GM13977 (cell line): ENCODE results near the gene AGAP9.
"Not testable (repeated sequence)": the region's sequence is repeated elsewhere in the genome, so short reads cannot be mapped to it uniquely, and the experiment has no call there.

ENCODE experiments used
- DNase-seq: peaks from one replicate; pipeline ENCODE4 v3.0.0; 2012; ENCODE audit warnings: low spot score
- CTCF ChIP-seq: IDR thresholded peaks from 2 replicates; pipeline ENCODE4 v1.5.1; 2012; ENCODE audit warnings: mild to moderate bottlenecking, control low read depth; ENCODE audit not compliant: insufficient read depth; ENCODE audit errors: extremely low read depth, missing control alignments
- in situ Hi-C: fragments of 300-500 bp; cut with MboI; formaldehyde crosslinking; loops from one replicate; pipeline ENCODE4 v1.12.0; 2022; ENCODE audit warnings: low sequenced_read_pairs, low pct_unique_long_range_greater_than_20kb, mixed read lengths, inconsistent platforms; ENCODE audit not compliant: unreplicated experiment

The AGAP9 gene

DNA sequence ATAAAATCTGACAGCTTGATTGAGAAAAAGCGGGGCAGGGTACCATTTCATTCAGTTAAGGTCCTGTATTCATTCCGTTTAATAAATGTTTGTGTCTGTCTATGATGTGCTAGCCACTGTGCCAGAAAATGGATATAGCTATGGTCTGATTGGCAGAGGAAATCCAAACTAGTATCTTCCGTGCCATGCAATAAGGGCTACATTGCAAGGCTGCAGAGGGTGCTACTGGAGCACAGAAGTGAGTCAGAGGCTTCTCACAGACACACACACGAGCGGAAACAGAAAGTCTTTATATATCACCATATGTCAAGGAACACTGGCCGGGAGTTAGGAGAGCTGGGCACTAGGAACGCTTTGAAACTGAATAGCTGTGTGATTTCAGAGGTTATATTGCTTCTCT is 29.3 kb upstream of the AGAP9 start:
- in situ Hi-C loops, DNase-seq: not testable (repeated sequence)
- TF ChIP-seq CTCF: peak; percentile 51

DNA sequence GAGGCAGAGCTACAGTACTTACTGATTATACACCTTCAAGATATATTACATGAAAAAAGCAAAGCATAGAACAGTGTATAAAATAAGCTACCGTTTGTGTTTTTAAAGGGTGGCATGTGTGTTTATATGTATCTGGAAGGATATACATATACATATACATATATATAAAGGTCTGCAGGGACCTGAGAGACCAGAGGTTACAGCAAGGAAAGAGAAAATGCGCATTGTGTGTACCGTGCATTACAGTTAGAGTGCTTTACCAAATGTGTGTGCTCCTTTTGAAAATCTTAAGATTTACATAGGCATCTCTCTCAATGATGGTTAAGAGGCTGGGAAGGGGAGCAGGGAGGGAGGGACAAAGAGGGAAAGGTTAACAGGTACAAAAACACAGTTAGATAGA is 23.8 kb upstream of the AGAP9 start:
- DNase-seq, in situ Hi-C loops: not testable (repeated sequence)

- DNase-seq, in situ Hi-C loops: not testable (repeated sequence)
Measured at GRCh38 chr10:47536430-47536829, 13.0 kb upstream of the AGAP9 start.

GRCh38 chr10:47502313-47502712 is 21.1 kb downstream of the AGAP9 start:
- in situ Hi-C loops, DNase-seq: not testable (repeated sequence)

DNA sequence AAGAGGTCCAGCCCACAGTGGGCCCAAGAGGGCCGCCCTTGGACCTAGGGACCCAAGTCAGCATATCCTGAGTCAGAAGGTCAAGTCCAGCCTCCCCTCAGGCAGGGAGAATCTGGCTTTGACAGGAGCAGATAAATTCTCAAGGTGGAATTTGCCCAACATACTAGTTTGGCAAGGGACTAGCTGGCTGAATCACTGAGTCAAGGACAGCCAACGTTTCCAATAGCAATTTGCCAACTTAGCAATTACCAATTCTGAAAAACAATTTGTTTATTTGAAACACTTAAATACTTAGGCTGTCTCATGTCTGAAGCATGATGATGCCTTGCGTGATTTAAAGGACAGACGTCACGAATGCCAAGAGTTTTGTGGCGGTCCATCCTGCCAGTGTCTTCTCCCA is 29.2 kb downstream of the AGAP9 start:
- DNase-seq, in situ Hi-C loops: not testable (repeated sequence)

DNA sequence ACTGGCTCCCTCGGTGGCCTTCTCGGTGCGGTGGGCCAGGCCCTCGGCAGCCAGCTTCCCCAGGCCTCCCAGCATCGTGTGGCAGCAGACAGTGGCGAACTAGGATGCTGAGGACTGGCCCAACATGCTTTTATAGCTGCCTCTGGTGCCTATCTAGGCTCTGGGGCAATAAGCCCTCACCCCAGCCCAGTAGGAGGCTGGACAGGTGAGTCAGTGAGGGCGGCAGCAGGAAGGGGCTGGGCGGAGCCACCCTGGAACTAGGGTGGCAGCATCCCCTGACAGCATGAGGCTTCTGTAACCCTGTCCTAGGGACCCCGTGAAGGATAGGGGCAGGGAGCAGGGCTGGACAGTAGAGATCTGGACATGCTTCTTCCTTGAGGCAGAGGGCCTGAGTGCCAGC is 31.8 kb downstream of the AGAP9 start, which contains the start of gene FAM25G:
Gene FAM25G (minus strand): TSS at position 101 of the 400 bp plus-strand sequence. CDS start 26 bp downstream, at position 75.
- in situ Hi-C loops: not testable (repeated sequence)

GRCh38 chr10:47489630-47490029 is 33.8 kb downstream of the AGAP9 start:
- in situ Hi-C loops, DNase-seq: not testable (repeated sequence)

More for the DNA sequence above, 31.8 kb downstream of the AGAP9 start, which contains the start of gene FAM25G:
- DNase-seq: not testable (repeated sequence)

- in situ Hi-C loops, DNase-seq: not testable (repeated sequence)
Measured at GRCh38 chr10:47485943-47486342, 37.5 kb downstream of the AGAP9 start.

DNA sequence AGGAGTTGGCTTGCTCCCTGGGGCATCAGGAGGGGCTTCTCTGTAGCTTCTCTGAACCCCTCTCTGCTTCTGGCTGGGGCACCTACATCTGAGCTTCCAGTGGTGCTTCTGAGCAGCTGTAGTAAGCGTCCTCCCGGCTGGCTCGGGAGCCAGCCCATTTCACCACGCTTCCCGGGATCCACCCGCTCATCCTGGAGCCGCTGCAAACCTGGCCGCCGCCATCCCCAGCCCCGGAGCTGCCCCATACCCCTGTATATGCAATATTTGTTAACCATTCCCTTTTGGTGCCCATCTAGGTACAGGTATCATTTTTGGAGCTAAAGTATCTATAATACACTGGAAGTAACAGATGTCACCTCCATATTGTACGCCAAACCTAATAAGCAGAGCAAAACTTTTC is 38.7 kb downstream of the AGAP9 start:
- DNase-seq, in situ Hi-C loops: not testable (repeated sequence)

- in situ Hi-C loops, DNase-seq: not testable (repeated sequence)
Measured at GRCh38 chr10:47483923-47484322, 39.5 kb downstream of the AGAP9 start, which contains the start of gene ANXA8. Gene ANXA8 (minus strand): TSS chr10:47484115. CDS start chr10:47483933, 182 bp downstream.

GRCh38 chr10:47482367-47482766 is 41.1 kb downstream of the AGAP9 start:
- DNase-seq, in situ Hi-C loops: not testable (repeated sequence)

DNA sequence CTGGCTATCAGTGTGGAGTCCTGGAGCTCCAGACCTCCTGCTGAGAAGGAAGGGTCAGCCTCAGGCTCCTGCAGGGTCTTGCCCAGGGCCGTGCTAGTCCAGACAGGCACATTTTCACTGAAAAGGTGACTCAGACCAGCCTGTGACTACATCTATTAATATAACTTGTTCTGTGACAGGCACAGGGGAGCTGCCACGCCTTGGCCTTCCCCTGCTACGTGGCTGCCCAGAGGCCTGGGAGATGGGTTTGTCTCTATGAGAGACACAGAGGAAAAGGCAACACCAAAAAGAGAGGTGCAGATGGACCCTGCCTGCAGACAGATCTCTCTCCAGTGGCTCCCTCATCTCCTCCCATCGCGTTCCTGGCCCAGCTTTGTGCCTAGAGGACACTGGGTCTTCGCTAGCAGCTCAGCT is 41.7 kb downstream of the AGAP9 start:
- in situ Hi-C loops, DNase-seq: not testable (repeated sequence)

GRCh38 chr10:47481182-47481766 is 42.2 kb downstream of the AGAP9 start:
- DNase-seq, in situ Hi-C loops: not testable (repeated sequence)

GRCh38 chr10:47480133-47480532 is 43.3 kb downstream of the AGAP9 start:
- in situ Hi-C loops, DNase-seq: not testable (repeated sequence)

DNA sequence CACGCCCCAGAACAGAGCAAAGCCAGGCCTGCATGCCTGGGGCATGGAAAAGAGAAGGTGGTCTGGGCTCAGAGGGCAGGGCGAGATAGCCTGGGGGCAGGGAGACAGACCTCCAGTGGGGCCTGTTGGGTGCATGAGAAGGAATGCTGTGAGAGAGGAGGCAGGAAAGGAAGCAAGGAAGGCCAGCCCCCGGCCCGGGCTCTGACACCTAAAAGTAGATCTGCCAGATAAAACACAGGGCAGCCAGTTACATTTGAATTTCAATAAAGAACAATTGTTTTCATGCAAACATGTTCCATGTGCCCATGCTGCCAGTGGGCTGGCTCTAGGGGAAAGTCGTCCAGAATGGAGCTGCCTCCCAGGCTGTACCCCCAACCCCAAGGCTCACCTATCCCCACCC is 45.3 kb downstream of the AGAP9 start:
- DNase-seq, in situ Hi-C loops: not testable (repeated sequence)

DNA sequence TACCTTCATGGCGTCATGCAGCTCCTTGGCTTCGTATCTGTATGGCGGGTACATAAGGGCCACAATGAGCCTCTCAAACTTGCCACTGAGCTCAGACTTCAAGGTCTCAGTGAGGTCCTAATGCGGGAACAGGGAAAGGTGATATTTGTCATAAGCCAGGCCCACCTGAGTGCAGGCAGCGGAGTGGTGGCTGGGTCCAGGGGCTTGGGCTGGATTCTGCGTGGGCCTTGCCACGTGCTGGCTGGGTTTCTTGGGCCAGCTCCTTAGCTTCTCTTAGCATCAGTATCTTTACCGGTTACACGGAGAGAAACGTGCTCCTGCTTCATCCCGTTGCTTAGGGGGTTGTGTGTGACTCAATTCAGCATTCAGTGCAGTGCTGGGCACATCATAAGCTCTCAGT is 46.4 kb downstream of the AGAP9 start:
- in situ Hi-C loops, DNase-seq: not testable (repeated sequence)

- in situ Hi-C loops, DNase-seq: not testable (repeated sequence)
Measured at GRCh38 chr10:47475101-47475500, 48.3 kb downstream of the AGAP9 start.

DNA sequence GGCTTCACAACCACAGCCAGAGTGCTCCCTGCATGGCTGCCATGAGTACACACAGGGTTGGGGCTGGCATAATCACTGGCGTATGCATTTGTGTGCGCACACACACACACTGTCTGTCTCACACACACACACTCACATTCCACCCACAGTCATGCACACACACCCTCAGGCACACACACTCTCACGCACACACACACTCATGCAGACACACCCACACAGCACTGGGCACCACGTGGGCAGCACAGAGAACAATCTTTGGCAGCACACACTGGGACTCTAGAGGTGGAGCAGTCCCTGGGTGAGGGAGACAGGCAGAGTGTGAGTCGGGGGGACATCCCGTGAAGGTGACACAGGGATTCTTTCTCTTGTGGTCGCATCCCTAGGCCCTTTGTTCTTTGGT is 49.9 kb downstream of the AGAP9 start:
- DNase-seq: not testable (repeated sequence)

More for the DNA sequence above, 49.9 kb downstream of the AGAP9 start:
- in situ Hi-C loops: not testable (repeated sequence)
